ENCODE data around the gene SMS.

- TF ChIP-seq EZH2 (IDR thresholded peaks at IDR 0.05): no peak
- TF ChIP-seq POLR2AphosphoS5 (IDR thresholded peaks at IDR 0.05; ENCODE audit: borderline replicate concordance, low read depth, low read length): no peak
These were observed 32.2 kb downstream of the SMS start for GRCh38 chrX:21972721-21973120.

All from SK-N-MC (cell line).